ENCODE measurements around the gene TMEM169. TPM values are rescaled to one million over a fixed set of nuclear protein-coding genes. Genes with fewer than 3 reads are reported as not detected.

Gene TMEM169
- total and polyA plus RNA-seq, 9 of the 15 experiments (the other 6 are each of a cell fraction or from before 2014, with no cell fraction given), result 0.01 to 0.09 (median 0.04) TPM; not detected in 5

- WGBS (ENCODE audit: insufficient coverage, low coverage, missing lambda C conversion rate), result 53% methylated on average over 5 of the region's 5 CpGs
- Histone ChIP-seq H3K36me3 (ENCODE audit: control insufficient read depth, insufficient read depth, low read length) (no peaks in the 10 kb centered on the region), H3K9me1 (ENCODE audit: control insufficient read depth, insufficient read depth, low read length) (peaks cover 3% of the 10 kb centered on the region), H3K9me3 (replicated peaks; ENCODE audit: control insufficient read depth, insufficient read depth, low read depth, low read length) (no peaks in the 10 kb centered on the region), H3K4me2 (ENCODE audit: insufficient read depth, low read length) (no peak overlapping the region), H2AFZ (ENCODE audit: low read depth, low read length) (no peak overlapping the region), H3K27me3 (ENCODE audit: control insufficient read depth in 2 of 2, insufficient read depth in 2 of 2, low read length in 2 of 2) (no peaks in the 10 kb centered on the region), H3K79me2 (ENCODE audit: control insufficient read depth, insufficient read depth, low read length) (no peaks in the 10 kb centered on the region), H3K4me3 (no peak overlapping the region), H3K9ac (ENCODE audit: insufficient read depth in 1 of 2, low read depth in 2 of 2, low read length in 2 of 2) (no peak overlapping the region), H3K4me1 (replicated peaks in 1 of 2; ENCODE audit: control insufficient read depth in 2 of 2, insufficient read depth in 2 of 2, low read length in 2 of 2) (no peaks in the 10 kb centered on the region; a peak in 1 of 5 replicates), H3K27ac (ENCODE audit: extremely low read depth, low read depth, low read length) (no peak overlapping the region), H4K20me1 (replicated peaks; ENCODE audit: control insufficient read depth, insufficient read depth, low read length) (no peaks in the 10 kb centered on the region)
- ChIA-PET CTCF (ENCODE audit: low intra/inter-chr PET ratio) (no interaction called here), POLR2A (interaction anchor here (0.8 kb wide), 1 partner anchor 21 kb away, joined by 3 read pairs; no protein-coding TSS in a partner anchor)
- ATAC-seq (no peak), FAIRE-seq (no peak), DNase-seq (ENCODE audit: extremely low read depth in 1 of 4, low spot score in 3 of 4) (no peak)
- no TSS peak for BruUV-seq (replicated peaks)
- in situ Hi-C loops (cut with MboI) (no loop called here), intact Hi-C loops (cut with micrococcal nuclease) (no loop called here)
- TF ChIP-seq NCOA4 (IDR thresholded peaks at IDR 0.05; ENCODE audit: partially characterized antibody), result no peak
- TF ChIP-seq NCOA6 (IDR thresholded peaks at IDR 0.05), result no peak
- no peak for TF ChIP-seq FOXP4 (CRISPR knock-in tag; IDR thresholded peaks at IDR 0.05; ENCODE audit: borderline replicate concordance)
- no peak for TF ChIP-seq ZNF766 (CRISPR knock-in tag; conservative IDR thresholded peaks at IDR 0.05)
- no peak for TF ChIP-seq ILF3 (IDR thresholded peaks at IDR 0.05; ENCODE audit: borderline replicate concordance)
- no peak for TF ChIP-seq MYNN (IDR thresholded peaks at IDR 0.05)
- TF ChIP-seq MYNN (CRISPR knock-in tag; IDR thresholded peaks at IDR 0.05), result no peak
- no peak for TF ChIP-seq SRSF1 (IDR thresholded peaks at IDR 0.05; ENCODE audit: low read depth, low read length)
- TF ChIP-seq CHAMP1 (IDR thresholded peaks at IDR 0.05), result no peak
- no peak for TF ChIP-seq CEBPB (tag; IDR thresholded peaks at IDR 0.05)
- no peak for TF ChIP-seq DDX20 (tag; IDR thresholded peaks at IDR 0.05; ENCODE audit: low read depth)
- no peak for TF ChIP-seq RB1 (IDR thresholded peaks at IDR 0.05; ENCODE audit: low read depth)
- TF ChIP-seq ATF1 (CRISPR knock-in tag; IDR thresholded peaks at IDR 0.05), result no peak
- no peak for TF ChIP-seq ATF1 (tag; IDR thresholded peaks at IDR 0.05)
- no peak for TF ChIP-seq KLF6 (CRISPR knock-in tag; IDR thresholded peaks at IDR 0.05; ENCODE audit: borderline replicate concordance)
- TF ChIP-seq ZHX1 (conservative IDR thresholded peaks at IDR 0.05; ENCODE audit: low read length), result no peak
- TF ChIP-seq TBP (optimal IDR thresholded peaks at IDR 0.05; ENCODE audit: low read depth, low read length), result no peak
These were observed 37.8 kb upstream of the TMEM169 start for GRCh38 chr2:216043949-216044348.

Measured in K562 (cell line).